Smooth muscle cell of the brain vasculature (primary cell): ENCODE results near the gene RPS19.

Experiments
- DNase-seq: peaks from one replicate; pipeline ENCODE4 v3.0.0-alpha.2; 2012; ENCODE audit warnings: low read depth, low spot score

RPS19 gene

DNA sequence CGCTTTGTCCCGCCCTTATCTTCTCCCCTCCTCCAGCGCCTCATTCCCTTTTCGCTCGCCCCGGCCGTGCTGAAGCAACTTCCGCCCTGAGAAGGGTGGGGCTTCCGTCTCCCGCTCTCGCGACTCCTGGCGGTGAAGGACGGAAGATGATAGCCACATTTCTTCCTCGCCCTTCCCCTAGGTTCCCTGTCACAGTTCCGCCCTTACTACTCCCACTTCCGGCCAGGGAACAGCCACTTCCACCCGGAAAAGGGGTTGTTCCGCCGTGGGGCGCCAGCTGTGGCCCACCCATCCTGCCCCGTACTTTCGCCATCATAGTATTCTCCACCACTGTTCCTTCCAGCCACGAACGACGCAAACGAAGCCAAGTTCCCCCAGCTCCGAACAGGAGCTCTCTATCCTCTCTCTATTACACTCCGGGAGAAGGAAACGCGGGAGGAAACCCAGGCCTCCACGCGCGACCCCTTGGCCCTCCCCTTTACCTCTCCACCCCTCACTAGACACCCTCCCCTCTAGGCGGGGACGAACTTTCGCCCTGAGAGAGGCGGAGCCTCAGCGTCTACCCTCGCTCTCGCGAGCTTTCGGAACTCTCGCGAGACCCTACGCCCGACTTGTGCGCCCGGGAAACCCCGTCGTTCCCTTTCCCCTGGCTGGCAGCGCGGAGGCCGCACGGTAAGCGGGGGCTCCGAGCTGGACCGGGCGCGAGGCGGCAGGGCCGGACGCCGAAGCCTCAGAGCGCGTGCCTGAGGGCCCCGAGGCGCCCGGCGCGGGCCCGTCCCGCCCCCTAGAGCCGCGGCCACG, at the start of gene RPS19:
Gene RPS19, plus strand, starts transcription at position 638 of the 801 bp plus-strand sequence. CDS start 520 bp downstream, outside the sequence.
- peak; percentile 96 for DNase-seq

DNA sequence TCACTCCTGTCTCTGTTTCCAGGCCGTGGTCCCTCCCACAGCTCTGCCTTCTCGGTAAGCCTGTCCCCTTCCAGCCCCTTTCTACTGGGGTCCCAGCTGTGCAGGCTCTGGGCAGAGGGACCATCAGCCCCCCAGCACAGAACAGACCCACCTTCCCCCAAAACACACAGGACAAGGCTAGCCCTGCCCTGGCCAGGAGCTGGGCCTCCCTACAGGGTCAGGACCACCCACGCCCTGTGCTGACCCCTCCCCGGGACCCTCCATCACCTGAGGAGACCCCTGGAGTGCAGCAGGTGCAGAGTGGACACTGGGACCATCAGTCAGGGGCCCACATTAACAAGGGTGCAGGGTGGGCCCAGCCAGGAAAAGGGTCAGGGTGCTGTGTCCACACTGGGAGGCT, 49.8 kb upstream of the RPS19 start:
- DNase-seq: no peak

DNA sequence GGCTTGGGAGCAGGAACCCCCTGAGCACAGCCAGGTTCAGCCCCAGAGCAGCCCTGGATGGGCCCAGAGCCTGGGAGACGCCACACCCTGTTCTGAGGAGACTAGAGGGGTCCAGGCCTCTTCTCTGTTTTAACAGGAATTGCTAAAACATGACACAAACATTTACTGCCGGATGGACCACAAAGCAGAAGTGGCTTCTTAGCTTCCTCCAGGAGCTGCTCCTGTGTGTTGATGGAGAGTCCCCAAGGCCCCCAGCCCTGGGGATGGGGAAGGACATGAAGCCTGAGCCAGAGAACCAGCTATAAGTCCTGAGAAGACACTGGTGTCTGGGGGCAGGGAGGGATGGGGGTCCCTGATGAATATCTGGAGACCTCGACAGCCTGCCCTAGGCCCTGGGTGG, 49.0 kb upstream of the RPS19 start:
- no peak for DNase-seq

DNA sequence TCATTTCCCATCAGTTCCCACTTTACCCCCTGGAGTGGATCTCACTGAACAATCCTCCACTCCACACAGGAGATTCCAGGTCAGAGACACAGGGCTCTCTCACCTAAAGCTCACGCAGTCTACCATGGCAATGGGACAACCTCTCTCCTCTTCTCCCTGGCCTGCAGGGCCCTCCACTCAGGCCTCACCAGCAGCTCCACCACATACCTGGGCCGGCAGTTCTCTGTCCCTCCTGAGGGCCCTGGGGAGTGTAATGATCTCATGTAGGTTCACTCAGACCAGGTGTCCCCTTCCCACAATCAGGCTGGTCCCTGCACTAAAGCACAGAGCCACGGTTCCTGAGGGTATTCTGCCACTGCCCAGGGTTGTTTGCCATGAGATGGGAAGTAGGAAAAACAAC, 48.1 kb upstream of the RPS19 start:
- DNase-seq: no peak

DNA sequence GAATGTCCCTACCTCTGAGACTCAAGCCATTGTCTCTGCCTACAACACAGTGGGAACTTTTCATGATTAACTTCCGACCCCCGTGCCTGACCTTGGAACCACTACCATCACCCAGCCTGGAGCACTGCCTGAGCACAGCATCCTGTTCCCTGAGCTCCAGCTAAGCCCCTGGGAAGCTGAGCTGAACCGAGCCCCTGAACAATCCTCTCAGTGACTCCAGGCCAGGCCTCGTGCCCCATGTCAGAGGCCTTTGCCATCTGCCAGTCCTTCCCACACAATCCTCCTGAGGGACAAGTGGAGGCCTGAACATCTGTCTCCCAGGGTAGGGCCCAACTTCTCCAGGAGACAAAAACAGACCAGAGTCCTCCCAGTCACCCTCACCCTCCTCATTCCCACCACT, 46.1 kb upstream of the RPS19 start:
- no peak for DNase-seq

DNA sequence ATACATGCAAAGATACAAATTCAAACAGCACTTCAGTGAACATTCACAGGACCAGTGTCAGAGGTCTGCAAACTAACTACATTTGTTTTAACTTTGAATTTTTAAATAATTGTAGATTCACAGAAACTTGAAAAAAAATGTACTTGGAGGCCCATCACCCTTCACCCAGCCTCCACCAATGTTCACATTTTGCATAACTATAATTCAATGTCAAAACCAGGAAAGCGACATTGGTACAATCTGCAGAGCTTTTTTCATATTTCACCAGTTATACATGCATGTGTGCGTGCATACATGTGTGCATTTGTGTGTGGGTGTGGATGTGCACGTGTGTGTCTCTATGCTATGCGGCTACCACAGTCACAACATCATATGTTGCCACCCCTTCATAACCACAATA, 44.8 kb upstream of the RPS19 start:
- no peak for DNase-seq

DNA sequence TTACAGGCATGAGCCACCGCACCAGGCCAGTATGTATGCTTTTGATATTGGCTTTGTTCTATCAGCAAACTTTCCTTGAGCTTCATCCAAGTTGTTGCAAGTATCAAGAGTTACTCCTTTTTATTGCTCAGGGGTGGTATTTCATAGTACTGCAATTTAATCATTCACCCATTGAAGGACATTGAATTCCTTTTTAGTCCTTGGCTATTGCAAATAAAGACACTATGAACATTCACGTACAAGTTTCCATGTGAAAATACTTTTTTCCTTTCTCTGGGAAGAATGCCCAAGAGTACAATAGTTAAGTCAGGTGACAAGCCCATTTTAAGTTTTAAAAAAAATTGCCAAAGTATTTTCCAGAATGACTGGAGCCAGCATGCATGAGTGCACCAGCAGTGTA, 43.3 kb upstream of the RPS19 start:
- no peak for DNase-seq

DNA sequence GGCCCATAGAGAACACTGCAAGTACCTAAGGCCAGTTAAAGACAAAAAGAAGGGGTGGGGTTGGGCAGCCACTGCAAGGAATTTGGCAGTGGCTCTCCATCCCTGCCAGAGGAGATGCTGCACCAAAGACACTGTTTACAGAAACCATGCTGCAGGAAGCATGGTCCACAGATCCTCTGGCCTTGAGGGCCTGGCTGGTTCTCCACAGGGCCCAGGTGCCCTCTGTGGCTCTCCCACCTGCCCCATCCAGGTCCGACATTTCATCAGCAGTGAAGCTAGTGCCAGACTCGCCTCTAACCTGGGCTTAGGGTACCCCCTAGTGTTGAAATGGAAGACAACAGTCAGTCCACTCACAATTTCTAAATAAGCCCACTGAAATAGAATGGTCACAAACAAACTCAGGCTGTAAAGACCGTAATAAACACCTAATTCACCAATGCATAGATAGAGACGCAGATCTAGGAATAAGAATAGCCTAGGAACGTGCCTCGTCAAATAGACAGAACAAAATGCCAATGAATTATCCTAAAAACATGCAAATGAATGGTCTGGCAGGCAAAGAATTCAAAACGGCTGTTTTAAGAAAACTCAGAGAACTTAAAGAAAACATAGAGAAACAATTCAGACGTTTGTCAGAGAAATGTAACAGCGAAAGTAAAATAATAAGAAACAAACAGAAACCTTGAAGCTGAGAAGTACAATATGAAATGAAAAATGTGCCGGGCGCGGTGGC, 38.9 kb upstream of the RPS19 start:
- no peak for DNase-seq

DNA sequence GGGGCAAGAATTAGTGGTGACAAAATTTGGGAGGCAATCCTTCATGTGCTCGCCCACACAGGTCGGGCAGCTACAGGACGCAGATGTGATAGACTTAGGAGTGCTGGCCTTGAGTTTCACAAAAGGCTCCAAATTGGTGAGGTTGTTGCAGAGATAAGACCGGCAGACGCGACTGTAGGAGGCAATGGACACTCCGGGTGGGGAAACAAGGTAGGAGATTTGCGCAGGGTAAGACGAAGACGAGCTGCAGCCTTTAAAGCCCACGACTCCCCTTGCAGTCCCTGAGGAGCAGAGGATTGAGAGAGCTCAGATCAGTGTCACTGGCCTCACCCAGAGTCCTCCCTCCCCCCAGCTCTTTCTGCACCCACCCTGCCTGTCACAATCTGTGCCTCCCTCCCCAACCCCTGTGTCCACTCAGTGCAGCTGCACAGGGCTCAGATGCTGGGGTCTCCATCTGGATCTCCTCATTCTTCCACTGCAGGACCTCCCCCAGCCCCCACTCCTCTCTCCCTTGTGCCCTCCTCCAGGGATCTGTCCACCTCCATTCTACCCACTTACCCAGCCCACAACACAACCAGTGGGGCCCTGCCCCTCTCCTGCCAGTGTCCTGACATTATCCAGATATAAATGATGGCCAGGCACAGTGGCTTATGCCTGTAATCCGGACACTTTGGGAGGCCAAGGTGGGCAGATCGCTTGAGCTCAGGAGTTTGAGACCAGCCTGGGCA, 21.9 kb upstream of the RPS19 start:
- DNase-seq: no peak

DNA sequence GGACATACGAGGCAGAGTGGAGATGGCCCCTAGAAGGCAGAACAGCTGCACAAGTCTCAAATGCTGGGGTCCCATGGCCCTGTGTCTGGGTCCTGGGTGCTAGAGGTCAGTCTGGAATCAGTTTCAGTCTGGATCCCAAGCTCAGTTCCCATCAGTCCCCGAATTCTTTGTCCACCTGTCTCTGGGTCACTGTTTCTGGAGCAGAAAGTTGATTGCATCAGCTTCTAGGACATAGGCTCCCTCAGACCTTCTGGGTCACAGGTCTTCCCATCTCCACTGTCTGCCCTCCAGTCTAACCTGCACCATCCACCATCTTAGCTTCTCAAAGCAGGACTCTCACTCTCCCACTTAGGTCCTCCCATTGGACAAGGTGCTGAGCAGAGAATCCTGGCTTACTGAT, 20.8 kb upstream of the RPS19 start:
- no peak for DNase-seq

DNA sequence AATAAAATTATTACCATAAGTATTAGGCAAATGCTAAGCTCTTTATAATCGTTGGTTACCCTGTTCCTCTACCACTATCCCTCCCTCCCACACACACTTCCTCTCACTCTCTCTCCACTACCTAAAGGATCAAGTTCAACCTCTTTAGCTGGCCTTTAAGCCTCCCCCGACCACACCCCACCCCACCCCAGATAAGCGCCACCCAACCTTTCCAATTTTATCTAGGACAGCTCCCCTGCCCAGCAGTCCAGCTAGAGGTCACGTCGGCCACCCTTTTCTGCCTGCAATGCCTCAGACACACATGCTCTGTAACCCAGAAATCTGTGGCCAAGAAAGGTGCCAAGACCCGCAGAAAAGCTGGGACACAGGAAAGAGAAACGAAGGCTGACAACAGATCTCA, 16.7 kb upstream of the RPS19 start:
- DNase-seq: no peak

DNA sequence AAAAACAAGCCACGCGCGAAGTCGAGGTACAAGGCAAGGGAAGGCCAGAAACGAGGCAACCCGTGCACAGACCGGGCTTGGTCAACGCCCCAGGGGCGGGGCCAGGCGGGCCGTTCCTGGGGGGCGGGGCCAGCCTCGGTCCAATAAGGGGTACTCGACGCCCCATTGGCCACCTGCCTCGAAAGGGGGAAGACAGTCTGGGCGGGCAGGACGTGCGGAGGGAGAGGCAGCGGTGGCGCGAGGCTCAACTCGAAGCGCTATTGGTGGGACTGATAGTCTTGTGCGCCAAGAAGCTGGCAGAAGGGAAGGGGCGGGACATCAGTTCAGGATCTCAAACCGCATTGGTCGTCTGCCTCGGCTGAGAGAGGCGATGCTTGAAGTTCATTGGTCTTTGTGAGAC, 15.5 kb upstream of the RPS19 start, which contains the start of gene LYPD4:
Gene LYPD4, minus strand, starts transcription at position 83 of the 400 bp plus-strand sequence. CDS start 5,398 bp downstream, outside the sequence.
- no peak for DNase-seq

DNA sequence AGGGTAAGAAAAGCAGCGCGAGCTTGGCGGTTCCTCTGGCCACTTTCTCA, 15.2 kb upstream of the RPS19 start, which contains the start of gene DMRTC2:
Gene DMRTC2, plus strand, starts transcription at position 42 of the 50 bp plus-strand sequence. CDS start 2,387 bp downstream, outside the sequence.
- no peak for DNase-seq

DNA sequence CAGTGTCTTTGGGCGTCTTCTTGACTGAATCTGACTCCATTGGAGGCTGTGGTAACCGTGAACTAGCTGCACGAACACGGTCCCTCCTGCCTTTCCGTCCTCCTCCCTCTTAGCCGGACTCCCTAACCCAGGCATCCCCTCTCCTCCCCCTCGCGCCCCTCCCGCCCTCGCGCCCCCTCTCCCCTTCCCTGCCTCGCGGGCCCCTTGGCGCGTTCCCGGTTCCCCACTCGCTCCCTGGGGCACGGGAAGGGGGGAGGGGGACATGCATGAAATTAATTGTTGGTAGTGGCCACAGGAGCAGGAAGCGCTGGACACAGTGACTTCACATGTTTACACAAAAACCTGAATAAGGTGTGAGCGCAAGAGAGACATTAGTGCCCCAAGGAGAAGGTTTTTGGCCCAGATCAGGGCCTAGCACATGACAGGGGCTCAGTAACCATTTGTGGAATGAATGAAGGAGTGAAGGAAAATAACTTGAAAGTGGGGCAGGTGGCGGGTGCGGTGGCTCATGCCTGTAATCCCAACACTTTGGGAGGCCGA, 14.9 kb upstream of the RPS19 start:
- no peak for DNase-seq

DNA sequence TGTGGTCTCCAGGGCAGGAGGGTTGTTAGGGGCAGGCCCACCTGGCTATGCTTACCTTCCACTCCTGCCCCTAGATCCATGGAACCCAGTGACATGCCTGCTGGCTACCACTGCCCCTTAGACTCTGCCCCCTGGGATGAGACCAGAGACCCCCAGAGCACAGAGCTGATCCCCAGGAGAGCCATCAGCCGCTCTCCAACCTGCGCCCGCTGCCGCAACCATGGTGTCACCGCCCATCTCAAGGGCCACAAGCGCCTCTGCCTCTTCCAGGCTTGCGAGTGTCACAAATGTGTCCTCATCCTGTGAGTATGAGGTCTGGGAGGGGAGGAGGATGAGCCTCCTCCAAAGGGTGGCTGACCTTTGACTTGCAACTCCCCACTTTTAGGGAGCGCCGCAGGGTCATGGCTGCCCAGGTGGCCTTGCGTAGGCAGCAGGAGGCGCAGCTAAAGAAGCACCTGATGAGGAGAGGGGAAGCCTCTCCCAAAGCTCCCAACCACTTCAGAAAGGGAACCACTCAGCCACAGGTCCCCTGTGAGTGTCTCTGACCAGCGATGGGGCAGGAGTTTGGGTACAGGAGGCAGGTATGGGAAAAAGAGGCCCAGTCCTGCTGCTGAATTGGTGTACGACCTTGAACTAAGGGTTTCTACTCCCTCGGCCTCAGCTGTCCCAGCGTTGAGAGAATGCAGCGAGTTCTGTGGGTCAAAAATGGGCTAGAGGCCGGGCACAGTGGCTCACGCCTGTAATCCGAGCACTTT, 12.5 kb upstream of the RPS19 start:
- DNase-seq: no peak

DNA sequence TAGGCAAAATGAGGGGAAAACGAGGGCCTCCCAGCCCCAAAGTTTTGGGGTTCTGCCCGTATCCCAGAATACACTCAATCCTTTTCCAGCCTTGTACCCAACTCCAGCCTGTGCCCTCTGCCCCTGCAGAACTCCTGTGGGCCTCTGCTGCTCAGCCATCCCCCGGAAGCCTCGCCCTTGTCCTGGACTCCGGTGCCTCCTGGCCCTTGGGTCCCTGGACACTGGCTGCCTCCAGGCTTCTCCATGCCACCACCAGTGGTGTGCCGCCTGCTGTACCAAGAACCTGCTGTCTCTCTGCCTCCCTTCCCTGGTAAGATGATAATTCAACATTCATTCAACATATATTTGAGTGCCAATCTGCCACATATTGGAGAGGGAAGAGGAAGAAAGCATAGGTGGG, 11.4 kb upstream of the RPS19 start:
- DNase-seq: no peak

DNA sequence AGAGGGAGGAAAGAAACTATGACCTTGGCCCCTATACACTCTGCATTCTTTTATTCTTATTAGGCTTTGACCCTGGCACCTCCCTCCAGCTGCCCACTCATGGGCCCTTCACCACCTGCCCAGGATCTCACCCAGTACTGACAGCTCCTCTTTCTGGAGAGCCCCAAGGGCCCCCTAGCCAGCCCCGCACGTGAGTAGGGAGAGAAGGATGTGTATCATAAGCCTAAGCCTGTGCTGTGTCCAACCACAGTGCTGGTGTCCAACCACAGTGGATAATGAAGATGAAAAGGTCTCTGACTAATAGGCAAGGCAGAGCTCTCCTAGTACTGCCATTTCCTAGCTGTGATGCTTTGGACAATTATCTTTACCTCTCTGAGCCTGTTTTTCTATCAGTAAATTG, 11.0 kb upstream of the RPS19 start:
- no peak for DNase-seq

DNA sequence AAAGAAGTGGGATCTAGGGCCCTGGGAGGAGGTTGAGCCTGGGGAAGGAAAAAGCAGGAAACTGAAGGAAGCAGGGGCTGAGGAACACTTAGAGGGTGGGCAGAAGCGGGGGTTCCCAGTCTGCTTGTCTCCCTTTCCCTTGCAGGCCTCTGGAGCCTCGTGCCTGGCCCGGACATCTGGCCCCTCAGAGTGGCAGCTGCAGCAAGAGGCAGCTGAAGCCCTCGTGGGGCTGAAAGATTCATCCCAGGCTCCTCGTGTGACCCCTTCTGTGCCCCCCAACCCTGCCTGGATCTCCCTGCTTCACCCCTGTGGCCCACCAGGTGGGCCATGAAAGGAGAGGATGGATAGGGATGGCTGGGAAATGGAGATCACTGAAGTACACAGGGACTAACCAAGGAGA, 9.7 kb upstream of the RPS19 start:
- DNase-seq: no peak

DNA sequence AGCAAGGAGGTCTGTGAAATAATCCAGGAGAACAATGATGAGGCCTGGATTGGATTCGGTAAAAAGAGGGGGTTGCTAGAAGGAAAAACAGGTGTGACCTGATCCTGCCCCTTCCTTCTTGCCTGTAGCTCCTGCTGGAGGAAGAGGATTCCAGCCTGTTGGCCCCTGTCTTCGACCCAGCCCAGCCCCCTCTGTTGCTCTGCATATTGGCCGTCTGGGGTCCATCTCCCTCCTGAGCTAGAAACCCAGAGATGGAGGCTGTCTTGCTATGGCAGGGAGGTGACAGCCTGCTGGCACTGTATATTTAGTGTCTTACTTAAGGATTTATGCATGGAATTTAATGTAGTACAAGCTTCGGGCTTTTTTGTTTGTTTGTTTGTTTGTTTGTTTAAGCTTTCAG, 8.6 kb upstream of the RPS19 start:
- DNase-seq: no peak

DNA sequence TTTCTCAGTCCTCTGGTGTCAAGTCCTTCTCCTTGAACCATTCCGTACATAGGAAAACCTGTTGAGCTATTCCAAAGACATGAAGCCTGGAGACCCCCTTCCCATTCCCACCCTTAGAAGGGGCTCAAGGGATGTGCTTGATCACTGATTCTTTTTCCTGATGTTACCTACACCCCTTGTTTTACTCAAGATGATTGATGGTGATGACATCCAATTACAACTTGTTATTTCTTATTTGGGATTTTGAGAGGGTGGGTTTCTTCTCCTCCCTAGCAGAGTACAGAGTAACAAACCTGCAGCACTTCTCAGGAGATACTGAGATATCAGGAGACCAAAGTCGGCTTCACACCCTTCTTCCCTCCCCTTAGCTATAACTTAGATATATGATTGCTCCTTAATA, 6.7 kb upstream of the RPS19 start:
- DNase-seq: no peak

DNA sequence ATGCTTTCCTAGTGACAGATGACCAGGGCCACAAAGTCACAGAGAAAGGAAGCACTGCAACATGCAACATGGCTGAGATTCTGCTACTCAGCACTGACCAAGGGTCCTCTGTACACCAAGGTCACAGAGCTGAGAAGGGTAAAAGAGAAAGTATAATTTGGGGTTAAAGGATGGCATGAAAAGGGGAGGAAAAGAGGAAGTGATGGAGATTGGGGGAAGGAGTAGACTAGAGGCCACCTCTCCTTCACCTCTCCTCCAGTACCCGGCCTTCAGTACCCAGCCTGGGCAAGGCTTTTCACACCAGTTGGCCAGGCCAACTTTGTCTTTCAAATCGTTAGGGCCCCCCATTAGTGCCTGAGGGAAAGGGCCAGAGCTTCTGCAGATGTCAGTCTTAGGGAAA, 6.3 kb upstream of the RPS19 start:
- no peak for DNase-seq

DNA sequence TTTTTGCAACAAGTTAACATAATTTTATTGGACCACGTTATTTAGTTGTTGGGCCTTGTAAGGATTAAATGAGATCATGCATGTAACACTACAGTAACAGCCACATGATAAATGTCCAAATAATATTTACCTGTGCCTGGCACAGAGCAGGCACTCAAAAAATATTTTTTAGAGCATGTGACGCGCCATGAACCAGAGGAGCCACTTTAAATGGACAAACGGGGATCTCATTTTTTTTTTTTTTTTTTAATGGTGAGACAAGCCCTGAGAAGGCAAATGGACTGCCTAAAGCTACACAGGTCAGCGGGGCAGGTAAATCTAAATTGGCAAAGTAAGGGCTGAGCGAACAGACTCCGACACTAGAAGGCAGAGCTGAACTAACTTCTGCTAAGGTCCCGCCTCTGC, 840 bp upstream of the RPS19 start:
- no peak for DNase-seq
